Calu3 (cell line): ENCODE data around the gene GRIA3. TPM values are rescaled to one million over a fixed set of nuclear protein-coding genes. Genes with fewer than 3 reads are reported as not detected.

Source experiments
- BruUV-seq: library from RNA; stranded (reverse); fragments of 400-500 nt; replicated peaks from 2 replicates; lab custom pipeline; 2021; lab: Mats Ljungman, UMichigan
- CTCF ChIA-PET: fragments of 300-600 bp; sonication (Branson Sonifier 250); formaldehyde crosslinking; loops from one replicate; lab custom pipeline; 2022; ENCODE audit warnings: antibody characterized with exemption; lab: Charles Lee
- DNase-seq: peaks from one replicate; pipeline ENCODE4 v3.0.0; 2022
- H3K27ac Mint-ChIP-seq: one replicate; pipeline ENCODE4 v1.8.0; 2022; ENCODE audit warnings: mixed read lengths; ENCODE audit not compliant: unreplicated experiment
- H3K27me3 Mint-ChIP-seq: one replicate; pipeline ENCODE4 v1.8.0; 2022; ENCODE audit warnings: mixed read lengths; ENCODE audit not compliant: unreplicated experiment
- H3K36me3 Mint-ChIP-seq: one replicate; pipeline ENCODE4 v1.8.0; 2022; ENCODE audit warnings: mild to moderate bottlenecking, moderate library complexity, mixed read lengths; ENCODE audit not compliant: insufficient read depth, unreplicated experiment
- H3K4me1 Mint-ChIP-seq: one replicate; pipeline ENCODE4 v1.8.0; 2022; ENCODE audit warnings: mild to moderate bottlenecking, low read depth, mixed read lengths; ENCODE audit not compliant: unreplicated experiment
- H3K4me3 Mint-ChIP-seq: one replicate; pipeline ENCODE4 v1.8.0; 2022; ENCODE audit warnings: mild to moderate bottlenecking, low read depth, moderate library complexity, mixed read lengths; ENCODE audit not compliant: unreplicated experiment
- H3K9me3 Mint-ChIP-seq: one replicate; pipeline ENCODE4 v1.8.0; 2022; ENCODE audit warnings: low read depth, mixed read lengths; ENCODE audit not compliant: unreplicated experiment
- CTCF ChIP-seq: fragments of 200-600 bp; IDR thresholded peaks from one replicate; pipeline ENCODE4 v1.8.0; 2022; ENCODE audit warnings: antibody characterized with exemption; ENCODE audit not compliant: unreplicated experiment
- intact Hi-C: fragments of 100-400 bp; cut with micrococcal nuclease; formaldehyde crosslinking; loops from one replicate; pipeline ENCODE4 v1.10.0; 2022; ENCODE audit not compliant: unreplicated experiment
- total RNA-seq: library from RNA; stranded (reverse); gene quantifications from 2 replicates; pipeline ENCODE4 v1.2.3, GENCODE V29; 2022

The GRIA3 gene
- total RNA-seq, 1 experiment from 2014 or later: not detected

DNA sequence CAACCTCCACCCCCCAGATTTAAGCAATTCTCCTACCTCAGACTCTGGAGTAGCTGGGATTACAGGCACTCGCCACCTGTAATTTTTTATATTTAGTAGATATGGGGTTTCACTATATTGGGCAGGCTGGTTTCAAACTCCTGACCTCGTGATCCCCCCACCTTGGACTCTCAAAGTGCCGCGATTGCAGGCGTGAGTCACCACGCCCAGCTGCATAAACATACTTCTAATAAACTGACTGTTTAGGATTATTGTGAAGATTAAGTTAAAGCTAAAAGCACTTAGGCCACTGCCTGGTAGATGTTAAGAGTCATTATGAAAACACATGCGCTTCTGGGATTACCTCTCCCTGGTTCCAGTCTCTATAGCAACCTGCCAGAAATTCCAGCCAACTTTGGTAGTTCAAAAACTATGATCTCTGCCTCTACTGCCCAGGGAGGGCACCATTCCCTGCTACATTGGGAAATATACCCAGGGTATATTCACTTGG, 30.2 kb upstream of the GRIA3 start:
- H3K36me3 Mint-ChIP-seq: no peaks in the 10 kb centered on the region
- H3K27ac Mint-ChIP-seq: no peak overlapping the region
- H3K9me3 Mint-ChIP-seq: no peaks in the 10 kb centered on the region

GRCh38 chrX:123155327-123155726, 28.8 kb upstream of the GRIA3 start:
- Mint-ChIP-seq H3K9me3 (peaks cover 5% of the 10 kb centered on the region), H3K27ac (peak overlapping the region; percentile 52), H3K27me3 (no peaks in the 10 kb centered on the region), H3K36me3 (no peaks in the 10 kb centered on the region), H3K4me1 (peaks cover 14% of the 10 kb centered on the region), H3K4me3 (no peak overlapping the region)
- BruUV-seq: no TSS peak
- intact Hi-C loops: no loop called here
- CTCF ChIA-PET: no interaction called here
- no peak for DNase-seq
- no peak for TF ChIP-seq CTCF

More for the DNA sequence above, 30.2 kb upstream of the GRIA3 start:
- intact Hi-C loops: no loop called here
- no peak for DNase-seq
- CTCF ChIA-PET: no interaction called here
- H3K4me3 Mint-ChIP-seq: no peak overlapping the region
- BruUV-seq: no TSS peak
- no peaks in the 10 kb centered on the region for H3K27me3 Mint-ChIP-seq
- no peak for TF ChIP-seq CTCF
- H3K4me1 Mint-ChIP-seq: peaks cover 14% of the 10 kb centered on the region

DNA sequence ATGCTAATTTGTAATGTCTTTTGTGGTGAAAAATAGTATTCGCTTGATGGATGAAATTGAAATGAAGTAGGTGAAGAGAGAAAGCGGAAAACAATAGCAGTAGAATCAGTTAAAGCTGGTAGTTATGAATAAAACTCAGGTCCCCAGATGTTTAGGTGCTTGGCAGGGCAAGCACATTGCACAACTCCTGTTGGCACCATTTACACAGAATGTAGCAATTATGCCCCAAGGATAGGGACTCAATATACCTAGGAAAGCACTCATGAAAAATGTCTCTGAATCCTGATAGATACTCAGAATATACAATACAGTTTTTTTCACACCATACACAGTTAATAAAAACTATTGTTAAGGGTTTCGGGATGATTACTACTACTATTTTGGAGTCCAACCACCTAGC, 26.5 kb upstream of the GRIA3 start:
- CTCF ChIA-PET: no interaction called here

GRCh38 chrX:123159403-123159802, 24.7 kb upstream of the GRIA3 start:
- no peaks in the 10 kb centered on the region for H3K36me3 Mint-ChIP-seq
- DNase-seq: no peak
- H3K4me1 Mint-ChIP-seq: peaks cover 14% of the 10 kb centered on the region
- H3K27ac Mint-ChIP-seq: no peak overlapping the region
- intact Hi-C loops: no loop called here
- peaks cover 5% of the 10 kb centered on the region for H3K9me3 Mint-ChIP-seq
- TF ChIP-seq CTCF: no peak
- no TSS peak for BruUV-seq
- H3K4me3 Mint-ChIP-seq: no peak overlapping the region
- CTCF ChIA-PET: no interaction called here
- H3K27me3 Mint-ChIP-seq: no peaks in the 10 kb centered on the region

More for the DNA sequence above, 26.5 kb upstream of the GRIA3 start:
- no TSS peak for BruUV-seq
- peaks cover 14% of the 10 kb centered on the region for H3K4me1 Mint-ChIP-seq
- H3K9me3 Mint-ChIP-seq: peaks cover 5% of the 10 kb centered on the region
- intact Hi-C loops: no loop called here
- TF ChIP-seq CTCF: no peak
- no peak overlapping the region for H3K4me3 Mint-ChIP-seq
- no peak overlapping the region for H3K27ac Mint-ChIP-seq
- no peak for DNase-seq
- no peaks in the 10 kb centered on the region for H3K27me3 Mint-ChIP-seq
- no peaks in the 10 kb centered on the region for H3K36me3 Mint-ChIP-seq
